Muscle of leg (tissue), 11 donors: ENCODE results near the gene ZNF134. TPM values are rescaled to one million over a fixed set of nuclear protein-coding genes. Genes with fewer than 3 reads are reported as not detected.

ENCODE experiments used
- DNase-seq: peaks from one replicate; pipeline ENCODE4 v3.0.0; 2013
- H3K27ac ChIP-seq: one replicate; pipeline ENCODE4 v1.5.1; 2013; ENCODE audit warnings: mild to moderate bottlenecking, low read length, control low read depth
- H3K27me3 ChIP-seq: one replicate; pipeline ENCODE4 v1.6.1; 2013; ENCODE audit warnings: low read length; ENCODE audit not compliant: control insufficient read depth, insufficient read depth
- H3K36me3 ChIP-seq: one replicate; pipeline ENCODE4 v1.6.1; 2013; ENCODE audit warnings: low read length; ENCODE audit not compliant: control insufficient read depth, insufficient read depth
- H3K4me1 ChIP-seq: one replicate; pipeline ENCODE4 v1.6.1; 2013; ENCODE audit warnings: low read length; ENCODE audit not compliant: control insufficient read depth, insufficient read depth
- H3K4me3 ChIP-seq: one replicate; pipeline ENCODE4 v1.5.1; 2013; ENCODE audit warnings: low read length, control low read depth
- H3K9me3 ChIP-seq: replicated peaks from 2 replicates; pipeline ENCODE4 v1.6.1; 2013; ENCODE audit warnings: low read depth, low read length; ENCODE audit not compliant: control insufficient read depth
- WGBS: methylation state at CpG from one replicate; pipeline ENCODE4 v1.1.5; 2013; ENCODE audit warnings: missing lambda C conversion rate; ENCODE audit not compliant: insufficient coverage; 5-methylcytosine and 5-hydroxymethylcytosine counted together
- polyA plus RNA-seq, 8 donors: library from polyadenylated mRNA; unstranded; fragments of 120-200 nt; gene quantifications; one replicate each; pipeline versions ENCODE4 v1.2.1 to v1.2.3, GENCODE V29; 2013; ENCODE audit warnings: inconsistent platforms in 1 of 8, low replicate concordance in 1 of 8; ENCODE audit not compliant: insufficient read length in 8 of 8, insufficient read depth in 1 of 8
- total RNA-seq: library from RNA; stranded (reverse); fragments of 120-200 nt; gene quantifications from one replicate; pipeline ENCODE4 v1.2.4, GENCODE V29; 2013

ZNF134 gene
- total and polyA plus RNA-seq, 9 donors: 10.0 to 17.2 (median 13.2) TPM

DNA sequence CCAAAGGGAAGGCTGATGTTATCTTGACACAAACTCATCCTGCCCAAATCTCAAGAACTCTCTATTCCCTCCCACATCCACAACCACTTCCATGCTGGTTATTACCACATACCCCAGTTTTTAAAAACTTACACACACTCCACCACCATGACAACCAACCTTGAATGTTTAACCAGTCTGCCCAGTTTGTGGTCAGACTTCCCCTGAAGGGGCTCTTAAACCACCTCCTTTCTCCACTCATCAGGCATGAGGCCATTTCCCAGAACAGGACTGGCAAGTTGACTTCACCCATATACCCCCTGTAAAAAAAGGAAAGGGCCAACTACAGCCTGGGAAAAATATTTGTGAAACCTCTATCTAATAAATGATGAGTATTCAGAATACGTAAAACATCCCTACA lies 42.3 kb downstream of the ZNF134 start:
- WGBS: no CpG with 5 or more reads among the region's 1 CpG
- H3K36me3 ChIP-seq: no peaks in the 10 kb centered on the region
- no peaks in the 10 kb centered on the region for H3K9me3 ChIP-seq
- H3K4me1 ChIP-seq: no peaks in the 10 kb centered on the region
- H3K27ac ChIP-seq: no peak overlapping the region
- DNase-seq: no peak
- H3K27me3 ChIP-seq: peaks cover 4% of the 10 kb centered on the region
- no peak overlapping the region for H3K4me3 ChIP-seq

DNA sequence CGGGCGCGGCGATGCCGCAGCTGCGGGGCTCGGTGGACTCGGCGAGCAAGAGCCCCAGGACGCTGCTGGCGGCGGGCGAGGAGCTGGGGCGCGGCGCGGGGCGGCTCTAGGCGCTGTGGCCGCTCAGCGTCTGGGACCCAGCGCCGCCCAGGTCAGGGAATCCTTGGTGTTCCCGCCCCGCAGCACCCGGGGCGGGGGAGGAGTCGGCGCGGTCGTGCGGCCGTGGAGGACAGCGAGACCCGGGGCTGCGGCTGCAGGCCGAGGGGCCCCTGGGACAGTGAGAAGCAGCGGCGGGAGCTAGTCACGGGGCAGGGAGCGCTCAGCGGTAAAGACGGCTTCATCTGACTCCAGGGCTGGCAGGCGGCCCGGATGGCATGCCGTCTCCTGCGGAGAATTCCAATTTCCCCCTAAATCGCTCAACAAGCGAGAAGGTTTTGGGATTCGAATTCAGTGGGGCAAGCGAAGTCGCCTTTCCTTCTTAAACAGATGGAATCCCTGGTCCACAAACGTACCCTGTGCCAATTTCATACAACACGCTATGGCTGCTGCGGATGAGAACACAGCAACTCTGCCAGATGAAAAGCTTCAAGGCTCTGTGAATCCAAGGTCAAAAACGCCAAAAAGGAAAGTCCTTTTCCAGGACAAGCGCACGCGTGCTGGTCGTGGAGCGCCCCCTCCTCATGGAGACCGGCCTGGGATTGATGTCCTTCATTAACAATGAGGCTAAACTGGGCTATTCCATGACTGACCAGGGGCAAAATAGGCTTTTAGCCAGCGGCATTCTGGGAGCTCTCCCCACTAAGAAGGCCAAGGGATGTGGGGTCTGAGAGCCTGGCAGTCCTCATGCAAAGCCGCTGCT lies 50.5 kb downstream of the ZNF134 start:
- H3K4me1 ChIP-seq: peaks cover 9% of the 10 kb centered on the region
- no peaks in the 10 kb centered on the region for H3K36me3 ChIP-seq
- WGBS: under 1% methylated on average over 62 of the region's 64 CpGs
- peak; percentile 69 for DNase-seq
- peak overlapping the region; percentile 43 for H3K4me3 ChIP-seq
- peaks cover 8% of the 10 kb centered on the region for H3K27me3 ChIP-seq
- peak overlapping the region; percentile 42 for H3K27ac ChIP-seq
- no peaks in the 10 kb centered on the region for H3K9me3 ChIP-seq

DNA sequence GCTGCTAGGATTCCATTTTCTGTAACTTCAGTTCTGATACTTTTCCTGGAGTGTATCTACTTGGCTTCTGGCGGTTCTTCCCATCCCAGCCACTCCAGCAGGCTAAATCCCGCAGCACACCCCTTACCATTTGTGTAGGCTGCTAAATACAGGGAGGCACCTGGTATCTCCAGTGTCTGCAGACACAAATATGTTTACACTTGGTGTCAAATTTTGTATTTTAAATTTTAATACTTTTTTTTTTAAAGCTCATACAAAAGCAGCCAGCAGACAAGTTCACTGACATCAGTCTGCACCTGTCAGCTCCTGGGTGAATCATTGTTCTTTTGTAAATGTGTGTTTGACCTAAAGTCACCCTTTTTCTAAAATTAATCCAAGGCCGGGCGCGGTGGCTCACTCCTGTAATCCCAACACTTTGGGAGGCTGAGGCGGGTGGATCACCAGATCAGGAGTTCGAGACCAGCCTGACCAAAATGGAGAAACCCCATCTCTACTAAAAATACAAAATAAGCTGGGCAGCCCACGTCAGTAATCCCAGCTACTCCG lies 51.3 kb downstream of the ZNF134 start:
- H3K27me3 ChIP-seq: peaks cover 8% of the 10 kb centered on the region
- peaks cover 9% of the 10 kb centered on the region for H3K4me1 ChIP-seq
- no peak overlapping the region for H3K27ac ChIP-seq
- H3K36me3 ChIP-seq: no peaks in the 10 kb centered on the region
- no CpG with 5 or more reads among the region's 9 CpGs for WGBS
- H3K4me3 ChIP-seq: no peak overlapping the region
- H3K9me3 ChIP-seq: no peaks in the 10 kb centered on the region
- DNase-seq: no peak

DNA sequence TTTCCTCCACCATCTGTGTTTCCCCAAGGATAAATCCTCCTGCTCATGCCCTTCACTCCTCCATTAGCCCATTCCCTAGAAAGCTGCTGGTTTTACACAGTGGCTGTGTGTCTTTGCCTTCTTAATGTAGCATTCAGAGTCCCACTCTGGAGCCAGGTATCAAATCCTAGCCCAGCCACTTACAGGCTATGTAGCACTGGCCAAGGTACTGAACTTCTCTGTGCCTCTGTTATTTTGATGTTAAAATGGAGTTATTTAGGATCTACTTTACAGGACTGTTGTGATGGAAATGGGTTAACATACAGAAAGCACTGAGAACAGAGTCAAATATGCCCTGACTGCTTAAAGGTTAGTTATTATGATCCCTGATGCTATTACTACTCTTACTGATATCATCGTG lies 53.2 kb downstream of the ZNF134 start:
- Histone ChIP-seq H3K4me3 (no peak overlapping the region), H3K4me1 (peaks cover 9% of the 10 kb centered on the region), H3K36me3 (no peaks in the 10 kb centered on the region), H3K27me3 (peaks cover 5% of the 10 kb centered on the region), H3K27ac (no peak overlapping the region), H3K9me3 (no peaks in the 10 kb centered on the region)
- no peak for DNase-seq
- WGBS: 86% methylated on average over 1 of the region's 1 CpG

DNA sequence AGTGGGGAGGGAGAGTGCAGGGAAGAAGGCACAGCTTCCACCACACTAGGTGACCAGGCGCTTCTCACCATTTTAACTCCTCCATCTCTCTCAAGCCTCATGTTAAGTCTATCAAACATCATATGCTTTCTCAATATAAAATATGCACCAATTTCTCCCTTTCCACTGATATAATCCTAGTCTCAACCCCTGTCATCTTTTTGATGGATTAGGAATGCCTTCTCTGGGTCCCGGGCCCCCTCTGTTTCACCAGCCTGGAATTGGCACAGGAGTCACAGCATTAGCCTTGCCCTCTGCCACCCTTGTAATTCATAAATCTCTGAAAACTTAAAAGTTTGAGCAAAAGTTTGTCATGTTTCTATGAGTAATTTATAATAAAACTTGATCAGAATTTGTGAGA lies 54.6 kb downstream of the ZNF134 start, which contains the start of gene ZSCAN4:
Gene ZSCAN4 (plus strand): TSS at position 301 of the 400 bp plus-strand sequence. CDS start 7,211 bp downstream, outside the sequence.
- no peak for DNase-seq
- H3K4me3 ChIP-seq: no peak within 1 kb of the TSS
- H3K4me1 ChIP-seq: peaks cover 8% of the 10 kb centered on the region
- no CpG with 5 or more reads among the region's 2 CpGs for WGBS
- H3K27me3 ChIP-seq: no peaks in the 10 kb centered on the region
- no peaks in the 10 kb centered on the region for H3K9me3 ChIP-seq
- no peaks in the 10 kb centered on the region for H3K36me3 ChIP-seq
- no peak within 1 kb of the TSS for H3K27ac ChIP-seq

DNA sequence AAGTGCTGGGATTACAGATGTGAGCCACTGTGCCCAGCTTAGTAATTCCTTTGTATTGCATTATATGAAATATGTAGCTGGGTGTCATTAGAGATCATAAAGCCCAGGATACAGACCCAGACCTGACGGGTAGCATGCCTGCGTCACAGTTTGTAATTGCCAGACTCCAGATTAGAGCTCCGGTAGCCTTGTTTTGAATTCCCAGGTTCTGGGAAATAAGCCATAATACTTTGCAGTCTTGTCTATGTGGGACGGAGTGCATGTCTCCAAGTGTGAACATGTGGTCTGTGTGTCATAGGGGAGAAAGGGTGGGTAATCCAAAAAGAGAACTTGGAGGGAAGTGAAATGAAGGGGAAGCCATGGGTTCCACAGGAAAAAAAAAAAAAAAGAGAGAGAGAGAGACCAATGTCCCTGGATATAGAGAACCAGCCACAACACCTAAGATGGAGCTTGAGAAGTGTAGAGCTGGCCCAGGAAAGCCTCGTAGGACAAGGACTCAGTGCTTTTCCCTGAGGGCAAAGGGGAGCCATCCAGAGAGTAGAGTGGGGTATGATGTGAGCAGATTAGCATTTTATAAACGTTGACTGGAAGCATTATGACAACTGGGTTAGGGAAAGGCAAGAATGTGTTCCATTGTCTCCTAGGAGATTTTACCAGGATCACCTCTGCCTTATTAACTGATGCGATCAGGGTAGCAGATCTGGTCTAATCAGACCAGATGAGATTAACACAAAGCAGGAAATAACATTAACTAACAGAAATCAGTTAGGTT lies 57.3 kb downstream of the ZNF134 start:
- H3K36me3 ChIP-seq: no peaks in the 10 kb centered on the region
- no peaks in the 10 kb centered on the region for H3K27me3 ChIP-seq
- H3K27ac ChIP-seq: no peak overlapping the region
- 71% methylated on average over 5 of the region's 7 CpGs for WGBS
- no peaks in the 10 kb centered on the region for H3K9me3 ChIP-seq
- no peak for DNase-seq
- H3K4me1 ChIP-seq: no peaks in the 10 kb centered on the region
- no peak overlapping the region for H3K4me3 ChIP-seq

DNA sequence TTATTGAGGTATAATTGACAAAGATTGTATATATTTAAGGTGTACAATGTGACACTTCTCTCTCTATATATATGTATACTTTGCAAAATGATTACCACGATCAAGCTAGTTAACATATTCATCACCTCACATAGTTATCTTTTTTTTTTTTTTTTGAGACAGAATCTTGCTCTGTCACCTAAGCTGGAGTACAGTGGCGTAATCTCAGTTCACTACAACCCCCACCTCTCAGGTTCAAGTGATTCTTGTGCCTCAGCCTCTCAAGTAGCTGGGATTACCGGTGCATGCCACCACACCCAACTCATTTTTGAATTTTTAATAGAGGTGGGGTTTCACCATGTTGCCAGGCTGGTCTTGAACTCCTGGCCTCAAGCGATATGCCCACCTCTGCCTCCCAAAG lies 58.4 kb downstream of the ZNF134 start:
- DNase-seq: no peak
- Histone ChIP-seq H3K27ac (no peak overlapping the region), H3K9me3 (no peaks in the 10 kb centered on the region), H3K4me1 (no peaks in the 10 kb centered on the region), H3K36me3 (no peaks in the 10 kb centered on the region), H3K4me3 (no peak overlapping the region), H3K27me3 (no peaks in the 10 kb centered on the region)
- whole genome bisulfite sequencing: no CpG with 5 or more reads among the region's 4 CpGs

Other genes starting within 250 kb of the ZNF134 start
- 19.6 TPM for gene ZNF548, start 224.4 kb upstream of the ZNF134 start, total RNA-seq
- gene ZNF548, start 224.4 kb upstream of the ZNF134 start, polyA plus RNA-seq: 10 to 100 TPM; 11.8 to 18.6 (median 14.3) TPM
- gene ZNF17, start 203.1 kb upstream of the ZNF134 start, total RNA-seq: 12.5 TPM
- gene ZNF17, start 203.1 kb upstream of the ZNF134 start, polyA plus RNA-seq: 1 to 10 TPM; 5.6 to 8.5 (median 6.6) TPM
- gene ZNF749, start 178.9 kb upstream of the ZNF134 start, total RNA-seq: 11.3 TPM
- 1 to 10 TPM; 3.8 to 8.0 (median 6.0) TPM for gene ZNF749, start 178.9 kb upstream of the ZNF134 start, polyA plus RNA-seq
- gene VN1R1, start 157.1 kb upstream of the ZNF134 start, total RNA-seq: 1.5 TPM
- gene VN1R1, start 157.1 kb upstream of the ZNF134 start, polyA plus RNA-seq: 1 to 10 TPM in 7 of 8 donors, under 1 TPM in 1; 0.97 to 2.4 (median 1.2) TPM
- gene ZNF772, start 136.7 kb upstream of the ZNF134 start, total RNA-seq: 21.7 TPM
- gene ZNF772, start 136.7 kb upstream of the ZNF134 start, polyA plus RNA-seq: 10 to 100 TPM in 1 of 8 donors, 1 to 10 TPM in 7; 5.7 to 10.1 (median 8.4) TPM
- gene ZNF419, start 126.5 kb upstream of the ZNF134 start, total RNA-seq: 11.3 TPM
- gene ZNF419, start 126.5 kb upstream of the ZNF134 start, polyA plus RNA-seq: 10 to 100 TPM in 2 of 8 donors, 1 to 10 TPM in 6; 7.8 to 10.9 (median 9.2) TPM
- 11.8 TPM for gene ZNF773, start 114.3 kb upstream of the ZNF134 start, total RNA-seq
- gene ZNF773, start 114.3 kb upstream of the ZNF134 start, polyA plus RNA-seq: 1 to 10 TPM; 5.5 to 8.7 (median 7.0) TPM
- gene ZNF549, start 86.9 kb upstream of the ZNF134 start, total RNA-seq: 7.4 TPM
- 1 to 10 TPM; 5.6 to 8.6 (median 6.5) TPM for gene ZNF549, start 86.9 kb upstream of the ZNF134 start, polyA plus RNA-seq
- gene ZNF550, start 54.4 kb upstream of the ZNF134 start, total RNA-seq: 11.6 TPM
- gene ZNF550, start 54.4 kb upstream of the ZNF134 start, polyA plus RNA-seq: 10 to 100 TPM in 6 of 8 donors, 1 to 10 TPM in 2; 8.2 to 13.9 (median 10.7) TPM
- 6.4 TPM for gene ZNF416, start 35.3 kb upstream of the ZNF134 start, total RNA-seq
- 1 to 10 TPM; 3.8 to 6.1 (median 4.9) TPM for gene ZNF416, start 35.3 kb upstream of the ZNF134 start, polyA plus RNA-seq
- 9.2 TPM for gene ZIK1, start 30.1 kb upstream of the ZNF134 start, total RNA-seq
- 1 to 10 TPM; 4.7 to 7.2 (median 5.8) TPM for gene ZIK1, start 30.1 kb upstream of the ZNF134 start, polyA plus RNA-seq
- gene ZNF530, start 14.4 kb upstream of the ZNF134 start, total RNA-seq: 3.9 TPM
- 1 to 10 TPM; 2.7 to 4.6 (median 3.4) TPM for gene ZNF530, start 14.4 kb upstream of the ZNF134 start, polyA plus RNA-seq
- gene ZNF211, start 18.9 kb downstream of the ZNF134 start, total RNA-seq: 15.4 TPM
- 10 to 100 TPM; 11.4 to 20.7 (median 13.1) TPM for gene ZNF211, start 18.9 kb downstream of the ZNF134 start, polyA plus RNA-seq
- not detected for gene ZSCAN4, start 54.7 kb downstream of the ZNF134 start, total RNA-seq
- gene ZSCAN4, start 54.7 kb downstream of the ZNF134 start, polyA plus RNA-seq: not detected
- 9.0 TPM for gene ZNF551, start 67.7 kb downstream of the ZNF134 start, total RNA-seq
- gene ZNF551, start 67.7 kb downstream of the ZNF134 start, polyA plus RNA-seq: 1 to 10 TPM; 4.7 to 8.0 (median 5.5) TPM
- gene ZNF154, start 95.0 kb downstream of the ZNF134 start, total RNA-seq: 7.6 TPM
- 10 to 100 TPM in 4 of 8 donors, 1 to 10 TPM in 4; 8.7 to 14.2 (median 10.0) TPM for gene ZNF154, start 95.0 kb downstream of the ZNF134 start, polyA plus RNA-seq
- 9.4 TPM for gene ZNF671, start 113.4 kb downstream of the ZNF134 start, total RNA-seq
- gene ZNF671, start 113.4 kb downstream of the ZNF134 start, polyA plus RNA-seq: 10 to 100 TPM in 1 of 8 donors, 1 to 10 TPM in 7; 5.9 to 11.2 (median 7.1) TPM
- 18.5 TPM for gene ZNF776, start 132.6 kb downstream of the ZNF134 start, total RNA-seq
- 10 to 100 TPM; 12.3 to 15.6 (median 13.2) TPM for gene ZNF776, start 132.6 kb downstream of the ZNF134 start, polyA plus RNA-seq
- gene ZNF586, start 155.4 kb downstream of the ZNF134 start, total RNA-seq: 20.7 TPM
- 10 to 100 TPM in 7 of 8 donors, 1 to 10 TPM in 1; 9.2 to 13.4 (median 11.0) TPM for gene ZNF586, start 155.4 kb downstream of the ZNF134 start, polyA plus RNA-seq
- 5.5 TPM for gene ZNF552, start 200.7 kb downstream of the ZNF134 start, total RNA-seq
- 1 to 10 TPM; 2.8 to 9.3 (median 4.2) TPM for gene ZNF552, start 200.7 kb downstream of the ZNF134 start, polyA plus RNA-seq
- 10.5 TPM for gene ZNF587B, start 216.1 kb downstream of the ZNF134 start, total RNA-seq
- 1 to 10 TPM; 3.3 to 6.9 (median 4.3) TPM for gene ZNF587B, start 216.1 kb downstream of the ZNF134 start, polyA plus RNA-seq
- gene ZNF587, start 235.6 kb downstream of the ZNF134 start, total RNA-seq: 19.3 TPM
- 10 to 100 TPM in 7 of 8 donors, 1 to 10 TPM in 1; 7.5 to 20.6 (median 12.6) TPM for gene ZNF587, start 235.6 kb downstream of the ZNF134 start, polyA plus RNA-seq